Neural cell (in vitro differentiated cells): ENCODE data around the gene CDKL5.

ENCODE experiments used
- EP300 ChIP-seq: fragments of 450-650 bp; conservative IDR thresholded peaks from 2 replicates; pipeline ENCODE4 v1.6.1; 2014; ENCODE audit warnings: antibody characterized with exemption, mild to moderate bottlenecking, moderate library complexity; ENCODE audit not compliant: poor library complexity, severe bottlenecking
- EZH2 ChIP-seq: fragments of 200-600, 300-800 bp; shearing (Covaris generic), sonication (generic); IDR thresholded peaks from 2 replicates; pipeline ENCODE4 v1.6.1; 2014; ENCODE audit warnings: antibody characterized with exemption, low read length, borderline replicate concordance, mild to moderate bottlenecking; ENCODE audit not compliant: insufficient read depth, poor library complexity, severe bottlenecking
- MXI1 ChIP-seq: fragments of 450-650 bp; conservative IDR thresholded peaks from 2 replicates; pipeline ENCODE4 v1.6.1; 2014; ENCODE audit warnings: antibody characterized with exemption, mild to moderate bottlenecking; ENCODE audit not compliant: poor library complexity, severe bottlenecking
- POLR2AphosphoS5 ChIP-seq: IDR thresholded peaks from 2 replicates; pipeline ENCODE4 v1.6.1; 2012
- RAD21 ChIP-seq: fragments of 450-650 bp; conservative IDR thresholded peaks from 2 replicates; pipeline ENCODE4 v1.6.1; 2014; ENCODE audit warnings: antibody characterized with exemption, mild to moderate bottlenecking, moderate library complexity
- SMC3 ChIP-seq: fragments of 450-650 bp; conservative IDR thresholded peaks from 2 replicates; pipeline ENCODE4 v1.6.1; 2014; ENCODE audit warnings: antibody characterized with exemption, mild to moderate bottlenecking, moderate library complexity; ENCODE audit not compliant: poor library complexity
- TAF1 ChIP-seq: IDR thresholded peaks from 2 replicates; pipeline ENCODE4 v1.6.1; 2012; ENCODE audit warnings: low read depth
- TF ChIP-seq, protein P1 (sequence below): fragments of 450-650 bp; IDR thresholded peaks from 2 replicates; pipeline ENCODE4 v1.5.1; 2014; ENCODE audit warnings: antibody characterized with exemption, mild to moderate bottlenecking, moderate library complexity; ENCODE audit not compliant: poor library complexity, severe bottlenecking
- TF ChIP-seq, protein P2 (sequence below): IDR thresholded peaks from 2 replicates; pipeline ENCODE4 v1.6.1; 2012; ENCODE audit warnings: borderline replicate concordance

DNA sequence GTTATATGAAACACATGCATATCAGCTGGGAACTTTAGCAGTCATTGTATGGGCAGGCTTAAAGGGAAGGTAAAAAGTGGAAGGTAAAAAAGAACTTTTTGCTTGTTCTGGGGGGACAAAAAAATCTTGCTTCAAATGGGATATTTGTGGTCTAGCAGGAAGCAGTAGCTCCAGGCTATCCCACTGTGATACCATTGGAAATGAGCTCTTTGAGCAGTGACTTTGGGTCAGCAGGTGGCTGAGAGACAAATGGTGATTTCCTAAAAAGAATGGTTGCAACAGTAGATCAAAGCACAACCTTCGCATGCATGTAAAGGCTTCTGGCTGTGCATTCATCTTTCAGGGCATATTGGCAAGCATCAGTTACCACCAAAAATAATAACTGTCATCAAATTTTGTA, 140.3 kb downstream of the CDKL5 start:
- TF ChIP-seq, protein P1, sequence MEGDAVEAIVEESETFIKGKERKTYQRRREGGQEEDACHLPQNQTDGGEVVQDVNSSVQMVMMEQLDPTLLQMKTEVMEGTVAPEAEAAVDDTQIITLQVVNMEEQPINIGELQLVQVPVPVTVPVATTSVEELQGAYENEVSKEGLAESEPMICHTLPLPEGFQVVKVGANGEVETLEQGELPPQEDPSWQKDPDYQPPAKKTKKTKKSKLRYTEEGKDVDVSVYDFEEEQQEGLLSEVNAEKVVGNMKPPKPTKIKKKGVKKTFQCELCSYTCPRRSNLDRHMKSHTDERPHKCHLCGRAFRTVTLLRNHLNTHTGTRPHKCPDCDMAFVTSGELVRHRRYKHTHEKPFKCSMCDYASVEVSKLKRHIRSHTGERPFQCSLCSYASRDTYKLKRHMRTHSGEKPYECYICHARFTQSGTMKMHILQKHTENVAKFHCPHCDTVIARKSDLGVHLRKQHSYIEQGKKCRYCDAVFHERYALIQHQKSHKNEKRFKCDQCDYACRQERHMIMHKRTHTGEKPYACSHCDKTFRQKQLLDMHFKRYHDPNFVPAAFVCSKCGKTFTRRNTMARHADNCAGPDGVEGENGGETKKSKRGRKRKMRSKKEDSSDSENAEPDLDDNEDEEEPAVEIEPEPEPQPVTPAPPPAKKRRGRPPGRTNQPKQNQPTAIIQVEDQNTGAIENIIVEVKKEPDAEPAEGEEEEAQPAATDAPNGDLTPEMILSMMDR = no peak
- TF ChIP-seq SMC3 (no peak), POLR2AphosphoS5 (no peak), TAF1 (no peak), EZH2 (no peak), RAD21 (no peak), EP300 (no peak), MXI1 (no peak)
- TF ChIP-seq, protein P2, sequence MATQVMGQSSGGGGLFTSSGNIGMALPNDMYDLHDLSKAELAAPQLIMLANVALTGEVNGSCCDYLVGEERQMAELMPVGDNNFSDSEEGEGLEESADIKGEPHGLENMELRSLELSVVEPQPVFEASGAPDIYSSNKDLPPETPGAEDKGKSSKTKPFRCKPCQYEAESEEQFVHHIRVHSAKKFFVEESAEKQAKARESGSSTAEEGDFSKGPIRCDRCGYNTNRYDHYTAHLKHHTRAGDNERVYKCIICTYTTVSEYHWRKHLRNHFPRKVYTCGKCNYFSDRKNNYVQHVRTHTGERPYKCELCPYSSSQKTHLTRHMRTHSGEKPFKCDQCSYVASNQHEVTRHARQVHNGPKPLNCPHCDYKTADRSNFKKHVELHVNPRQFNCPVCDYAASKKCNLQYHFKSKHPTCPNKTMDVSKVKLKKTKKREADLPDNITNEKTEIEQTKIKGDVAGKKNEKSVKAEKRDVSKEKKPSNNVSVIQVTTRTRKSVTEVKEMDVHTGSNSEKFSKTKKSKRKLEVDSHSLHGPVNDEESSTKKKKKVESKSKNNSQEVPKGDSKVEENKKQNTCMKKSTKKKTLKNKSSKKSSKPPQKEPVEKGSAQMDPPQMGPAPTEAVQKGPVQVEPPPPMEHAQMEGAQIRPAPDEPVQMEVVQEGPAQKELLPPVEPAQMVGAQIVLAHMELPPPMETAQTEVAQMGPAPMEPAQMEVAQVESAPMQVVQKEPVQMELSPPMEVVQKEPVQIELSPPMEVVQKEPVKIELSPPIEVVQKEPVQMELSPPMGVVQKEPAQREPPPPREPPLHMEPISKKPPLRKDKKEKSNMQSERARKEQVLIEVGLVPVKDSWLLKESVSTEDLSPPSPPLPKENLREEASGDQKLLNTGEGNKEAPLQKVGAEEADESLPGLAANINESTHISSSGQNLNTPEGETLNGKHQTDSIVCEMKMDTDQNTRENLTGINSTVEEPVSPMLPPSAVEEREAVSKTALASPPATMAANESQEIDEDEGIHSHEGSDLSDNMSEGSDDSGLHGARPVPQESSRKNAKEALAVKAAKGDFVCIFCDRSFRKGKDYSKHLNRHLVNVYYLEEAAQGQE = no peak
